Fibroblast of skin of back (primary cell): ENCODE data around the gene CFAP126.
"Not testable (repeated sequence)": the region's sequence is repeated elsewhere in the genome, so short reads cannot be mapped to it uniquely, and the experiment has no call there.

Experiments
- DNase-seq: peaks from one replicate; pipeline ENCODE4 v3.0.0-alpha.2; 2013

The CFAP126 gene

DNA sequence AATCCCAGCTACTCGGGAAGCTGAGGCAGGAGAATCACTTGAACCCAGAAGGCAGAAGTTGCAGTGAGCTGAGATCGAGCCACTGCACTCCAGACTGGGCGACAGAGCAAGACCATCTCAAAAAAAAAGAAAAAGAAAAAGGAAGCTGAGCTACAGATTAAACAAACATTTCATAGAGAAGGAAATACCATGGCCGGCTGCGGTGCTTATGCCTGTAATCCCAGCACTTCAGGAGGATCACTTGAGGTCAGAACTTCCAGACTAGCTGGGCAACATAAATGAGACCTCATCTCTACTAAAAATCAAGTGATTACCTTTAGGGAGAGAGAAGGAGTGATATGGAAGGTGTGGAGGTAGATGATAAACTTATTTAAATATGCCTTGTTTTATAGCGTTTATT is 14.0 kb upstream of the CFAP126 start:
- no peak for DNase-seq

- no peak for DNase-seq
These were observed 11.4 kb upstream of the CFAP126 start for GRCh38 chr1:161379071-161379470.

DNA sequence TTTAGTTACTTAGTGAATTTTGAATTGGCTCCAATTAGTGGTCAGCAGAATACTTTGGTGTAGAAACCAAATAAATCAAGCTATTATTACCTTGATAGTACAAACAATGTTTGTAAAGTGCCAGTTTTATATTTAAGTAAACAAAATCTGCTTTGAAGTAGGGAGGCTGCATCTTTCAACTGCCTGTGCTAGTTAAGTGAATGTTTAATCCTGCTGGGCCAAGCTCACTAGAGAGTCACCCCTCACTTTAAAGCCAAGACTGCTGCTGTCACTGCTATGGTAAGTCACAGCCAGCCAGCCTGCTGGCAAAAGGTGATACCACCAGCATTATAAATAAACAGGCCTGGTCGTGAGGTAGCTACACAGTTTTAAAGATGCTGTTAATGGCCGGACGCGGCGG is 10.3 kb upstream of the CFAP126 start:
- DNase-seq, result no peak

DNA sequence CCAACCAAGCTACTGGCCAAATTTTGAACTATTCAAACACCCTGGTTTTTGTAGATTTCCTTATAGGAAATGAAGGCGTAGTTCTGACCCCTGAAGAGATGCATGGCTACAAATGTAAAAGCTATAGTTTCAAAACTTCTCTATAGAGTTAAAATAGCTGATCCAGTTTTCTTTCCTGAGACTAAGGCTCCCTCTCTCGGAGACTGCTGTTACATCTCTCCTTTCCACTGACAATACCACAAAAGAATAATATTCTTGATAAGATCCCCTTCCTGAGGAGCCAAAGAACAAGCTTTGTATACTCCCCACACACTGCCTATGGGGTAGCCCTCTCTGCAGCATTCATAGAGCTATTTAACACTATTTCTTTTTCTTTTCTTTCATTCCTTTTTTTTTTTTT is 6.7 kb upstream of the CFAP126 start:
- DNase-seq, result no peak

DNA sequence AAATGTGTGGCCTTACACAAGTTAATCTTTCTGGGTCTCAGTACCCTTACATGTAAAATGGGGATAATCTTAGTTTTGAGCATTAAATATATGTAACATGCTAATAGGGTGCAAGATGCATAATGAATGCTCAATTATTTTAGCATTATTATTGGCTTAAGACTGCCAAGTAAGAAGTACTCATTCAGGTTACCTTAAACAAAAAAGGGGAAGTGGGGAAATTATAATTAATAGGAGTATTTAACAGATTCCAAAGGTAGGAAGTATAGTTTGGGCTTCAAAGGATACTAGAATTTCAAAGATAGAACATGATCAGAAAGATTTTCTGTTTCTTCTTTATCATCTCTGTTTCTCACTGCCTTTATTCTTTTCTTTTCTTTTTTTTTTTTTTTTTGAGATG is 5.8 kb upstream of the CFAP126 start:
- DNase-seq, result no peak

- no peak for DNase-seq
These were observed 2.5 kb downstream of the CFAP126 start for GRCh38 chr1:161365207-161365606.

- no peak for DNase-seq
These were observed 3.3 kb downstream of the CFAP126 start for GRCh38 chr1:161364332-161364731.

DNA sequence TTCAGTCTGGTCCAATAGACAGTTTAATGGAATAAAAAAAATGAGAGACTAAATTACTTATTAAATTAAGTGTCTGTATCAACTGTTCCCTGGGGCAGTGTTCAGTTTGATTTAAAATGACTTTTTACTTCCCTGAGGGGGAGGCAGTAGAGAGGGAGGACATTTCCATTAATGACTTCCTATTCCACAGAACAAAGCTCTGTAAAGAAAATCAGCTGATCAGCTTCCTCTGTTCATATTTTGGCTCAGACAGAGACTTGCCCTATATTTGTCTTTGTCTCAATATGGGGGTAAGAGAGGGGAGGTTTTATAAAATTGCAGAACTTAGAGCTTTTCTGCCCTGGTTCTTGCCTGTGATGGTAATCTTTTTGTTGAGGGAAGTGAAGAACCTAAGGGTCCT is 8.4 kb downstream of the CFAP126 start:
- no peak for DNase-seq

DNA sequence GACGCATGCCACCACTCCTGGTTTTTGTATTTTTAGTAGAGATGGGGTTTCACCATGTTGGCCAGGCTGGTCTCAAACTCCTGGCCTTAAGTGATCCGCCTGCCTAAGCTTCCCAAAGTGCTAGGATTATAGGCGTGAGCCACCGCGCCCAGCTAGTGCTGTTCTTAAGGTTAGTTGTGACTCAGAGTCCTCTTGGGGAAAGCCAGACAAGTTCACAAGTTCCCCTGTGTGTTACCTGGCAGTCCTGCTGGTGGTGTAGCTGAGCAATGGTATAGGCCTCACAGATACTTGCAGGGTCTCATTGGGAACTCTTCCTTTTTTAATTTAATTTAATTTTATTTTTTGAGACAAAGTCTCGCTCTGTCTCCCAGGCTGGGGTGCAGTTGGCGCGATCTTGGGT is 10.6 kb downstream of the CFAP126 start:
- DNase-seq, result no peak

DNA sequence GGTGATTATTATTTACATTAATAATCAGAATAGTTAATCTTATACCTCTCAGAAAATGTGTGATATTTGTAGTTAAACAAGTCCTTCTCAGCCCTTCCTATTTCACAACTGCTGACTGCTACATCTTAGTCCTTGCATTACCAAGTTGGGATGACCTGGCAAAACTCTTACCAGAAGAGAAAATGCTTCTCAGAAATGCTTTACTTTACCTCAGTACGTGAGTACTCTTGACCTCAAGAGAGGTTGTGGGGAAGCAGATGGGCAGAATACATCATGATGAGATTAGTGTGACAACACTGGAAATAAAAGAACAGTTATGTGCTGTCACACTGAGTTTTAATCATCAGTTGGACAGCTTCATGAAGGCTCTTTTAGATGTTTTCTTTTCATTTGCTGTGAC is 16.2 kb downstream of the CFAP126 start:
- no peak for DNase-seq

DNA sequence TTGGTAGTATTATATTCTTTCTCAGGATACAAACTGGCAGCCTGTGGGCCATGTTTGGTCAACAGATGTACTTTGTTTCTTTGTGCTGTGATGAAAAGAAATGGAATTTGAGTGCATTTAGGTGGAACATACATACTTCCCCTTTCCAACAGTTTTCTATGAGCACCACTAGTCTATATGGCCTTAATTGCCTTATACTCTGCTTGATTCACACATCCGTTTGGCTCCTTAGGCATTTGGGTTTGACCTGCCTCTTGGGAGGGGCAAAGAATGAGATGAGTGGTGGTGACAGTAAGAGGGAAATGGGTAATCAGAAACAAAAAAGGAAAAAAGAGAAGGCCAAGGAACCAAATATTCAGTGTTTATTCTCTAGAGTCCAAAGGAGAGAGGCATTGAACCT is 17.0 kb downstream of the CFAP126 start:
- no peak for DNase-seq

- no peak for DNase-seq
These were observed 24.9 kb downstream of the CFAP126 start for GRCh38 chr1:161342821-161343220.

DNA sequence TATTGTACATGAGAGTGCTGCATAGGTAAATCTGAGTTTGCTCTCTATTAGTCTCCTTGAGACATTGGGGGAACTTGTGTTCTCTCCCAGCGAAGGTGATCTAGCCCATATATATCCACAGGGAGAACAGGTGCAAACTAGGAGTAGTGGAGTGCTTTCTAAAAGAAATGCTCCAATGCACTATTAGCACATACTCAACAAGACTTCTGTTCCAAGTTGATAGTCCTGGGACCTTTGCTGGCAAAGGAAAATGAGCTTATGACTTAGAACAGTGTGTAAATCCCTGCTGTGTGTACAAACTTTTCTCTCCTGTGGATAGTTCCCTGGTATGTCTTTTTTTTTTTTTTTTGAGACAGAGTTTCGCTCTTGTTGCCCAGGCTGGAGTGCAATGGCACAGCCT is 25.5 kb downstream of the CFAP126 start:
- no peak for DNase-seq

- DNase-seq, result no peak
These were observed 31.9 kb downstream of the CFAP126 start for GRCh38 chr1:161335796-161336195.

GRCh38 chr1:161333166-161333565 is 34.5 kb downstream of the CFAP126 start:
- no peak for DNase-seq

DNA sequence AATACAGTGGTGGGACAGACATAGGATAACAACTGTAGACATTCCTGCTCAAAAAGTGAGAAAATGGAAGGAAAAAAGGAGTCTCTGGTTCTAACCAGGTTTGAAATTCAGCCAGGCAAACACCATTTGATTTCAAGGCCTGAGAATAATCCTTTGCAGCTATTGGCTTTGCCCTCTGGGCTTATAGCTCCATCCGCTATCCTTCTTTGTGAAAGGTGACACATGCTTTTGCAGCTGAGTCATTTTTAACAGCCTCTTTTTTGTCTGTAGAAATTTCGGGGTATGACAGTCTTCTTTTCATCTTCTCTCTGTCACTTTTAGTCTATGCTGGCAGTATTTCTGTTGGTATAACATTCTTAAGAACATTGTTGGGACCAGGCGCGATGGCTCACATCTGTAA is 37.3 kb downstream of the CFAP126 start:
- no peak for DNase-seq

DNA sequence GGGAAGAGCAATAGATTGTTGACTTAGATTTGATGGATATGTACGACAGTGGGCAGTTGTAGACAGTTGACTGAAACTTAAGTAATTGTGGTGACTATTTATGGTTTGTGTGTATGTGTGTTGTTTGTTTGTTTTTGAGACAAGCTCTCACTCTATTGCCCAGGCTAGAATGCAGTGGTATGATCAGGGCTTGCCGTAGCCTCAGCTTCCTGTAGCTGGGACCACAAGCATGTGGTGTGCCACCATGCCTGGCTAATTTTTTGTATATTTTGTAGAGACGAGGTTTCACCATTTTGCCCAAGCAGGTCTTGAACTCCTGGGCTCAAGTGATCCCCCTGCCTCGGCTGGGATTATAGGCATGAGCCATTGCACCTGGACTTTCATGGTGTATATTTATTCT is 43.7 kb downstream of the CFAP126 start:
- no peak for DNase-seq

- DNase-seq, result not testable (repeated sequence)
These were observed 51.6 kb downstream of the CFAP126 start for GRCh38 chr1:161315841-161316674.
